Peyer's patch (tissue), 4 donors: ENCODE measurements around the gene NGFR.

Experiments used
- POLR2A ChIP-seq, 2 donors: fragments of 450-650 bp; IDR thresholded peaks; one replicate each; pipeline ENCODE4 v1.5.1; 2017; ENCODE audit warnings: antibody characterized with exemption in 2 of 2, mild to moderate bottlenecking in 2 of 2, moderate library complexity in 2 of 2
- TF ChIP-seq, protein P1 (sequence below), 6 experiments: fragments of 450-650 bp in 4 of 6; fragments of 200-600 bp in 2 of 6; sonication (generic) in 1 of 6; IDR thresholded peaks; one replicate each; pipeline ENCODE4 v1.5.1; 2017 to 2019; ENCODE audit warnings: antibody characterized with exemption in 6 of 6, mild to moderate bottlenecking in 3 of 6, moderate library complexity in 1 of 6

DNA sequence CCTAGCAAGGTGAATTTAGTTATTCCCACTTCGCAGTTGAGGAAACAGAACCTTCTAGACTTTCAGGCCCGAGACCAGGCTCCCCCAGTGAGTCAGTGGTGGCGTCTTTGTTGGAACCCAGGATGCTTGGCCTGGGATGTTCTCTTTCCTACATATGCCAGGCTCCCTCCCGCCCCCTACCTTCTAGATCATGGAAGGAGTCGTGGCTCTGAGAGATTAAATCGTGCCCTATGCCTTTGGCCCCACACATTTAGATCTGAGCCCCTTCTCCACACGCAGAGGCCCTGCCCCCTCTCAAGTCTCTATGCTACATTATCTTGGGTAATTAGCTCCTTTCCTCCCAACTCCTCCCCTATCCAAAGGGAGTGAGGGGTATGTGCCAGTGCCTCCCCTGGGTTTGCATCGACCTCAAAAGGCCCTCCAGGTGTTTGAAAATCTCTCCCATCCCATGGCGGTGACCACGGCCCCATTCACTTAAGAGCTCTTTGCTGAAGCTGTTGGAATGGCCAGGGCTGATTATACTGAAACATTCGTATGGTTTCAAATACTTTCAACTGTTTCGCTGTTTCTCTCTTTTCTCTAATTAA is 3.0 kb downstream of the NGFR start:
- TF ChIP-seq, protein P1, sequence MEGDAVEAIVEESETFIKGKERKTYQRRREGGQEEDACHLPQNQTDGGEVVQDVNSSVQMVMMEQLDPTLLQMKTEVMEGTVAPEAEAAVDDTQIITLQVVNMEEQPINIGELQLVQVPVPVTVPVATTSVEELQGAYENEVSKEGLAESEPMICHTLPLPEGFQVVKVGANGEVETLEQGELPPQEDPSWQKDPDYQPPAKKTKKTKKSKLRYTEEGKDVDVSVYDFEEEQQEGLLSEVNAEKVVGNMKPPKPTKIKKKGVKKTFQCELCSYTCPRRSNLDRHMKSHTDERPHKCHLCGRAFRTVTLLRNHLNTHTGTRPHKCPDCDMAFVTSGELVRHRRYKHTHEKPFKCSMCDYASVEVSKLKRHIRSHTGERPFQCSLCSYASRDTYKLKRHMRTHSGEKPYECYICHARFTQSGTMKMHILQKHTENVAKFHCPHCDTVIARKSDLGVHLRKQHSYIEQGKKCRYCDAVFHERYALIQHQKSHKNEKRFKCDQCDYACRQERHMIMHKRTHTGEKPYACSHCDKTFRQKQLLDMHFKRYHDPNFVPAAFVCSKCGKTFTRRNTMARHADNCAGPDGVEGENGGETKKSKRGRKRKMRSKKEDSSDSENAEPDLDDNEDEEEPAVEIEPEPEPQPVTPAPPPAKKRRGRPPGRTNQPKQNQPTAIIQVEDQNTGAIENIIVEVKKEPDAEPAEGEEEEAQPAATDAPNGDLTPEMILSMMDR (IDR thresholded peaks at IDR 0.05): no peak
- no peak for TF ChIP-seq POLR2A (IDR thresholded peaks at IDR 0.05)
